Fibroblast of lung (primary cell): ENCODE results near the gene SPRTN. TPM values are rescaled to one million over a fixed set of nuclear protein-coding genes. Genes with fewer than 3 reads are reported as not detected.
A peak's percentile ranks its signal among the peaks of the same experiment; 100 is the strongest.

Source experiments
- DNase-seq, 2 donors: peaks; one replicate each; pipeline versions ENCODE4 v3.0.0 to v3.0.0-alpha.2; 2010; ENCODE audit warnings: low read depth in 2 of 2
- H2AFZ ChIP-seq: 2 replicates; pipeline ENCODE4 v1.5.1; 2012; ENCODE audit warnings: low read length, control low read depth, inconsistent platforms
- H3K27ac ChIP-seq: 2 replicates; pipeline ENCODE4 v1.5.1; 2011; ENCODE audit warnings: low read length, control low read depth; ENCODE audit not compliant: insufficient read depth
- H3K27me3 ChIP-seq: 2 replicates; pipeline ENCODE4 v1.5.1; 2011; ENCODE audit warnings: mild to moderate bottlenecking, low read length; ENCODE audit not compliant: control insufficient read depth, insufficient read depth
- H3K36me3 ChIP-seq: 2 replicates; pipeline ENCODE4 v1.5.1; 2011; ENCODE audit warnings: low read length; ENCODE audit not compliant: control insufficient read depth, insufficient read depth
- H3K4me1 ChIP-seq: 2 replicates; pipeline ENCODE4 v1.5.1; 2011; ENCODE audit warnings: low read length; ENCODE audit not compliant: control insufficient read depth, insufficient read depth; ENCODE audit errors: extremely low read depth
- H3K4me2 ChIP-seq: 2 replicates; pipeline ENCODE4 v1.5.1; 2011; ENCODE audit warnings: low read length, control low read depth; ENCODE audit not compliant: insufficient read depth; ENCODE audit errors: extremely low read depth
- H3K4me3 ChIP-seq, 4 experiments: fragments of 200-600 bp in 1 of 4; sonication (generic) in 1 of 4; replicated peaks in 1 of 4; 2 replicates each; pipeline ENCODE4 v1.5.1; 2011 to 2016; ENCODE audit warnings: low read length in 4 of 4, low read depth in 3 of 4, mild to moderate bottlenecking in 3 of 4, control low read depth in 2 of 4, inconsistent platforms in 1 of 4, mixed read lengths in 1 of 4; ENCODE audit not compliant: insufficient read depth in 1 of 4; ENCODE audit errors: control extremely low read depth in 1 of 4
- H3K79me2 ChIP-seq: 2 replicates; pipeline ENCODE4 v1.5.1; 2012; ENCODE audit warnings: mild to moderate bottlenecking, low read length, inconsistent platforms; ENCODE audit not compliant: control insufficient read depth, insufficient read depth
- H3K9ac ChIP-seq: 2 replicates; pipeline ENCODE4 v1.5.1; 2011; ENCODE audit warnings: mild to moderate bottlenecking, low read length, control low read depth; ENCODE audit not compliant: insufficient read depth
- H3K9me3 ChIP-seq: 2 replicates; pipeline ENCODE4 v1.5.1; 2012; ENCODE audit warnings: low read depth, low read length; ENCODE audit not compliant: control insufficient read depth, insufficient read depth
- H4K20me1 ChIP-seq: 2 replicates; pipeline ENCODE4 v1.5.1; 2011; ENCODE audit warnings: low read length; ENCODE audit not compliant: control insufficient read depth, insufficient read depth; ENCODE audit errors: extremely low read depth
- CTCF ChIP-seq, 2 donors: IDR thresholded peaks in 1 of 2; conservative IDR thresholded peaks in 1 of 2; 1 replicate in 1 of 2; 2 replicates in 1 of 2; pipeline ENCODE4 v1.5.1; 2011 to 2012; ENCODE audit warnings: low read length in 2 of 2, control low read depth in 1 of 2, inconsistent platforms in 1 of 2, low read depth in 1 of 2, mild to moderate bottlenecking in 1 of 2
- EZH2 ChIP-seq: IDR thresholded peaks from 2 replicates; pipeline ENCODE4 v1.5.1; 2012; ENCODE audit warnings: low read length, control low read depth, mild to moderate bottlenecking; ENCODE audit errors: missing control alignments
- polyA plus RNA-seq, 2 donors: library from polyadenylated mRNA; depleted of rRNA in 1 of 2; stranded (reverse) in 1 of 2; unstranded in 1 of 2; fragments of >200 nt; gene quantifications; 2 replicates each; pipeline ENCODE4 v1.2.1, GENCODE V29; 2011 to 2012; ENCODE audit warnings: missing spikeins in 1 of 2
- total RNA-seq: library from RNA; depleted of rRNA; stranded (reverse); fragments of >200 nt; gene quantifications from 2 replicates; pipeline ENCODE4 v1.2.1, GENCODE V29; 2014

The SPRTN gene
- total and polyA plus RNA-seq, 2 donors (not counting 1 experiment from before 2014, with no cell fraction given): 9.5 to 16.0 TPM

GRCh38 chr1:231337043-231337471 lies 1.0 kb upstream of the SPRTN start:
- Histone ChIP-seq H3K27me3 (no peaks in the 10 kb centered on the region), H3K9me3 (no peaks in the 10 kb centered on the region), H3K9ac (peak overlapping the region; percentile 98), H3K27ac (peak overlapping the region; percentile 96), H4K20me1 (peaks cover 5% of the 10 kb centered on the region), H2AFZ (peak overlapping the region; percentile 88), H3K79me2 (peaks cover 71% of the 10 kb centered on the region), H3K36me3 (peaks cover 1% of the 10 kb centered on the region), H3K4me3 (peak overlapping the region; percentile 87 to 98 (median 96)), H3K4me2 (peak overlapping the region; percentile 89), H3K4me1 (no peaks in the 10 kb centered on the region)
- TF ChIP-seq EZH2: no peak
- TF ChIP-seq CTCF (conservative IDR thresholded peaks at IDR 0.05 in 1 of 2, IDR thresholded peaks at IDR 0.05 in 1 of 2; ENCODE audit: low read depth in 1 of 2, low read length in 2 of 2): no peak
- DNase-seq: peak in 1 of 2 donors; percentile 18

- DNase-seq: peak; percentile 89 to 97
- peak within 1 kb of the TSS; percentile 98 for H3K9ac ChIP-seq
- H3K4me1 ChIP-seq: no peaks in the 10 kb centered on the region
- no peaks in the 10 kb centered on the region for H3K27me3 ChIP-seq
- H3K4me3 ChIP-seq: peak within 1 kb of the TSS; percentile 87 to 98 (median 96)
- H3K9me3 ChIP-seq: no peaks in the 10 kb centered on the region
- peaks cover 5% of the 10 kb centered on the region for H4K20me1 ChIP-seq
- peaks cover 70% of the 10 kb centered on the region for H3K79me2 ChIP-seq
- peaks cover 1% of the 10 kb centered on the region for H3K36me3 ChIP-seq
- H3K4me2 ChIP-seq: peak within 1 kb of the TSS; percentile 89
- peak within 1 kb of the TSS; percentile 99 for H2AFZ ChIP-seq
- peak in 1 of 2 donors; percentile 8 for TF ChIP-seq CTCF (conservative IDR thresholded peaks at IDR 0.05 in 1 of 2, IDR thresholded peaks at IDR 0.05 in 1 of 2; ENCODE audit: low read depth in 1 of 2, low read length in 2 of 2)
- no peak for TF ChIP-seq EZH2
- peak within 1 kb of the TSS; percentile 96 for H3K27ac ChIP-seq
These were observed 422 bp upstream of the SPRTN start, which contains the start of gene EXOC8 for GRCh38 chr1:231337472-231338269. Gene EXOC8 (minus strand): TSS chr1:231337852. CDS start chr1:231337745, 107 bp downstream.

- H3K36me3 ChIP-seq: peaks cover 1% of the 10 kb centered on the region
- H4K20me1 ChIP-seq: no peaks in the 10 kb centered on the region
- DNase-seq: no peak
- H3K4me1 ChIP-seq: no peaks in the 10 kb centered on the region
- TF ChIP-seq CTCF (conservative IDR thresholded peaks at IDR 0.05 in 1 of 2, IDR thresholded peaks at IDR 0.05 in 1 of 2; ENCODE audit: low read depth in 1 of 2, low read length in 2 of 2) (no peak), EZH2 (no peak)
- no peak overlapping the region for H3K4me3 ChIP-seq
- H3K27ac ChIP-seq: no peak overlapping the region
- H3K27me3 ChIP-seq: no peaks in the 10 kb centered on the region
- no peak overlapping the region for H3K9ac ChIP-seq
- H3K79me2 ChIP-seq: peaks cover 44% of the 10 kb centered on the region
- H3K9me3 ChIP-seq: no peaks in the 10 kb centered on the region
- no peak overlapping the region for H3K4me2 ChIP-seq
- H2AFZ ChIP-seq: no peak overlapping the region
These were observed 2.4 kb downstream of the SPRTN start for GRCh38 chr1:231340328-231341013.
